Caco-2 (cell line): Measurements from ENCODE around the gene PARD3B. TPM values are rescaled to one million over a fixed set of nuclear protein-coding genes. Genes with fewer than 3 reads are reported as not detected.

Source experiments
- BruUV-seq: library from RNA; stranded (reverse); fragments of 400-500 nt; replicated peaks from 2 replicates; lab custom pipeline; 2021; lab: Mats Ljungman, UMichigan
- CTCF ChIA-PET: fragments of 300-600 bp; sonication (Branson Sonifier 250); formaldehyde crosslinking; loops from one replicate; lab custom pipeline; 2022; ENCODE audit warnings: antibody characterized with exemption; lab: Charles Lee
- POLR2A ChIA-PET: fragments of 300-600 bp; sonication (Branson Sonifier 250); formaldehyde crosslinking; loops from one replicate; lab custom pipeline; 2022; ENCODE audit warnings: antibody characterized with exemption; lab: Charles Lee
- DNase-seq, 2 experiments: peaks; one replicate each; pipeline versions ENCODE4 v3.0.0 to v3.0.0-alpha.2; 2020 to 2022
- H3K27me3 ChIP-seq: replicated peaks from 2 replicates; pipeline ENCODE4 v1.6.0; 2011; ENCODE audit warnings: low read length; ENCODE audit not compliant: control insufficient read depth, insufficient read depth
- H3K36me3 ChIP-seq: 2 replicates; pipeline ENCODE4 v1.5.1; 2011; ENCODE audit warnings: low read length; ENCODE audit not compliant: control insufficient read depth, insufficient read depth
- H3K4me1 ChIP-seq: fragments of 250-450 bp; sonication (Bioruptor Pico); 2 replicates; pipeline ENCODE4 v1.5.1; 2020; ENCODE audit warnings: mild to moderate bottlenecking
- H3K4me3 ChIP-seq: 2 replicates; pipeline ENCODE4 v1.5.1; 2011; ENCODE audit warnings: low read depth, mild to moderate bottlenecking, control low read depth, low read length
- H3K9me3 ChIP-seq: fragments of 250-450 bp; sonication (Bioruptor Pico); 2 replicates; pipeline ENCODE4 v1.5.1; 2020; ENCODE audit warnings: mild to moderate bottlenecking, moderate library complexity
- H3K27ac Mint-ChIP-seq: one replicate; pipeline ENCODE4 v1.8.0; 2022; ENCODE audit warnings: mixed read lengths; ENCODE audit not compliant: unreplicated experiment
- H3K27me3 Mint-ChIP-seq: one replicate; pipeline ENCODE4 v1.8.0; 2022; ENCODE audit warnings: mixed read lengths; ENCODE audit not compliant: insufficient read depth, unreplicated experiment
- H3K36me3 Mint-ChIP-seq: one replicate; pipeline ENCODE4 v1.8.0; 2022; ENCODE audit warnings: mild to moderate bottlenecking, mixed read lengths; ENCODE audit not compliant: insufficient read depth, unreplicated experiment
- H3K4me1 Mint-ChIP-seq: one replicate; pipeline ENCODE4 v1.8.0; 2022; ENCODE audit warnings: low read depth, mixed read lengths; ENCODE audit not compliant: unreplicated experiment
- H3K4me3 Mint-ChIP-seq: one replicate; pipeline ENCODE4 v1.8.0; 2022; ENCODE audit warnings: mild to moderate bottlenecking, moderate library complexity, mixed read lengths; ENCODE audit not compliant: unreplicated experiment
- H3K9me3 Mint-ChIP-seq: one replicate; pipeline ENCODE4 v1.8.0; 2022; ENCODE audit warnings: mixed read lengths; ENCODE audit not compliant: unreplicated experiment
- intact Hi-C: fragments of 100-400 bp; cut with micrococcal nuclease; formaldehyde crosslinking; loops from one replicate; pipeline ENCODE4 v1.10.0; 2022; ENCODE audit not compliant: unreplicated experiment
- total RNA-seq: library from RNA; stranded (reverse); gene quantifications from 2 replicates; pipeline ENCODE4 v1.2.3, GENCODE V29; 2022
- TF ChIP-seq, protein P1 (sequence below), 2 experiments: fragments of 200-600 bp in 1 of 2; IDR thresholded peaks; 1 replicate in 1 of 2; 2 replicates in 1 of 2; pipeline versions ENCODE4 v1.5.1 to v1.8.0; 2011 to 2022; ENCODE audit warnings: antibody characterized with exemption in 1 of 2, control low read depth in 1 of 2, inconsistent platforms in 1 of 2, low read depth in 1 of 2, low read length in 1 of 2, mild to moderate bottlenecking in 1 of 2, moderate library complexity in 1 of 2; ENCODE audit not compliant: insufficient read depth in 1 of 2, severe bottlenecking in 1 of 2, unreplicated experiment in 1 of 2

The PARD3B gene
- total RNA-seq, 1 experiment from 2014 or later: 68.9 TPM

DNA sequence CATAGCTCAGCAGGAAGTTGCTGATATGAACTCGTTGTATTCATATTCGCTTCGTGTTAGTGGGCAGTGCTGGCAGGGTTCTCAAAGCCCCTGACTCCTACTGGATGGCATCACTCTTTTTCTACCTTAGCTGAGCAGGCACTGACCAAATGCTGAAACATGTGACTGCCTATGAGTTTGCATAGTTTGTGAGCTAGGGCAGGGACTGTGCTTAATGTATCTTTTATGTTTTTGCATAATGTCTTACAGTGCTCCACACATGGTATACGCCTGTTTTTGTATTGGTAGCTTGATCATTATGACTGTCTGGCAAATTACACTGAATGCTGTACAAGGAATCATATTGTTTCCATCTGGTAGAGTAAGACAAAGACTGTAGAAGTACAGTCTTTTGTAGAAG, 305.3 kb downstream of the PARD3B start:
- Mint-ChIP-seq H3K4me1 (peaks cover 5% of the 10 kb centered on the region), H3K36me3 (peaks cover 7% of the 10 kb centered on the region), H3K27me3 (no peaks in the 10 kb centered on the region), H3K27ac (no peak overlapping the region), H3K9me3 (peaks cover 14% of the 10 kb centered on the region), H3K4me3 (no peak overlapping the region)
- Histone ChIP-seq H3K4me1 (no peaks in the 10 kb centered on the region; the same call in 1 of the 2 replicates), H3K9me3 (no peaks in the 10 kb centered on the region), H3K27me3 (no peaks in the 10 kb centered on the region), H3K4me3 (no peak overlapping the region), H3K36me3 (no peaks in the 10 kb centered on the region)
- ChIA-PET POLR2A (interaction anchor here (0.6 kb wide), 1 partner anchor 599 kb away, joined by 3 read pairs; no protein-coding TSS in a partner anchor), CTCF (no interaction called here)
- intact Hi-C loops: no loop called here
- no TSS peak for BruUV-seq
- DNase-seq: no peak
- TF ChIP-seq, protein P1, sequence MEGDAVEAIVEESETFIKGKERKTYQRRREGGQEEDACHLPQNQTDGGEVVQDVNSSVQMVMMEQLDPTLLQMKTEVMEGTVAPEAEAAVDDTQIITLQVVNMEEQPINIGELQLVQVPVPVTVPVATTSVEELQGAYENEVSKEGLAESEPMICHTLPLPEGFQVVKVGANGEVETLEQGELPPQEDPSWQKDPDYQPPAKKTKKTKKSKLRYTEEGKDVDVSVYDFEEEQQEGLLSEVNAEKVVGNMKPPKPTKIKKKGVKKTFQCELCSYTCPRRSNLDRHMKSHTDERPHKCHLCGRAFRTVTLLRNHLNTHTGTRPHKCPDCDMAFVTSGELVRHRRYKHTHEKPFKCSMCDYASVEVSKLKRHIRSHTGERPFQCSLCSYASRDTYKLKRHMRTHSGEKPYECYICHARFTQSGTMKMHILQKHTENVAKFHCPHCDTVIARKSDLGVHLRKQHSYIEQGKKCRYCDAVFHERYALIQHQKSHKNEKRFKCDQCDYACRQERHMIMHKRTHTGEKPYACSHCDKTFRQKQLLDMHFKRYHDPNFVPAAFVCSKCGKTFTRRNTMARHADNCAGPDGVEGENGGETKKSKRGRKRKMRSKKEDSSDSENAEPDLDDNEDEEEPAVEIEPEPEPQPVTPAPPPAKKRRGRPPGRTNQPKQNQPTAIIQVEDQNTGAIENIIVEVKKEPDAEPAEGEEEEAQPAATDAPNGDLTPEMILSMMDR (IDR thresholded peaks at IDR 0.05; ENCODE audit: insufficient read depth in 1 of 2, low read depth in 1 of 2, low read length in 1 of 2, severe bottlenecking in 1 of 2, unreplicated experiment in 1 of 2): no peak

DNA sequence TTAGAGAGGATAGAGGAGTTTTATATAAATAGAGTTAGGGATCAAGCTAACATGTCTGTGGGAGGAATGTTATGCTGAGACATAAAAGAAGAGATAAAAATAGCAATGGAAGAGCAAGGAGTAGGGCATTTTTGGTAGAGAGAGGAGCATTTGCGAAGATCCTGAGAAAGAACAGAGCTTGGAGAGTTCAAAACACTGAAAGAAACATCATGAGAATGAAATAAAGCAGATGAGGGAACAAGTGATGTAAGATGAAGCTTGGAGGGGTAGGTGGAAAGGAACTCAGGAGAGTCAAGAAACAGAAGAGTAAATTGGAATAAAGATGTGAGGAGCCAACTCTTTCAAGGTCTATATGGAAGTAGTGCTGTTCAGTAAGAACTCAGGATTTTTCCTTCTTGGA, 308.6 kb downstream of the PARD3B start:
- no peak overlapping the region for H3K27ac Mint-ChIP-seq
- peaks cover 7% of the 10 kb centered on the region for H3K36me3 Mint-ChIP-seq
- H3K27me3 Mint-ChIP-seq: no peaks in the 10 kb centered on the region
- H3K4me1 Mint-ChIP-seq: no peaks in the 10 kb centered on the region
- Histone ChIP-seq H3K4me1 (no peaks in the 10 kb centered on the region), H3K36me3 (no peaks in the 10 kb centered on the region), H3K27me3 (no peaks in the 10 kb centered on the region), H3K9me3 (no peaks in the 10 kb centered on the region; the same call in 1 of the 2 replicates), H3K4me3 (no peak overlapping the region)
- intact Hi-C loops: no loop called here
- H3K4me3 Mint-ChIP-seq: no peak overlapping the region
- ChIA-PET POLR2A (no interaction called here), CTCF (no interaction called here)
- no TSS peak for BruUV-seq
- H3K9me3 Mint-ChIP-seq: peaks cover 14% of the 10 kb centered on the region
- TF ChIP-seq, protein P1 (IDR thresholded peaks at IDR 0.05; ENCODE audit: insufficient read depth in 1 of 2, low read depth in 1 of 2, low read length in 1 of 2, severe bottlenecking in 1 of 2, unreplicated experiment in 1 of 2): no peak
- DNase-seq: no peak

DNA sequence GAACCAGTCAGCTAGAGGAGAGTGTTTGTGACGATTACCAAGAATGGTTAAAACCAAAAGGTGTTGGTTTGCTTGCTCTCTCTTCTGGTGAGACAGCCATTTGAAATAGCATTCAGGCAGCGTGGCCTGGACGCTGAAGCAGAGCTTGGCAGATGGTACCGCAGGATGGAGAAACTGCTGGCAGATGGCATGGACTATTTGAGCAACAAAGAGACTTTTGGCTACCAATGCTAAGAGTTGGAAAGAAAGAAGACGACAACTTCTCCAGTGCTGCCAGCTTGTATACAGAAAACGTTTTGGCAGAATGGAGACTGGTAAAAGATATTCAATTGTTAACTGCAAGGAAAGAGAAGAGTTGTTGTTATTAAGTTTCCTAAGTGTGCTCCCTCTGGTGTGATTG, 315.0 kb downstream of the PARD3B start:
- H3K4me3 ChIP-seq: no peak overlapping the region
- CTCF ChIA-PET: no interaction called here
- DNase-seq: no peak
- Mint-ChIP-seq H3K9me3 (peaks cover 8% of the 10 kb centered on the region), H3K4me3 (no peak overlapping the region), H3K27me3 (no peaks in the 10 kb centered on the region), H3K36me3 (peaks cover 22% of the 10 kb centered on the region), H3K4me1 (no peaks in the 10 kb centered on the region), H3K27ac (no peak overlapping the region)
- no peaks in the 10 kb centered on the region for H3K27me3 ChIP-seq
- H3K9me3 ChIP-seq: no peaks in the 10 kb centered on the region; the same call in 1 of the 2 replicates
- TF ChIP-seq, protein P1 (IDR thresholded peaks at IDR 0.05; ENCODE audit: insufficient read depth in 1 of 2, low read depth in 1 of 2, low read length in 1 of 2, severe bottlenecking in 1 of 2, unreplicated experiment in 1 of 2): no peak
- no TSS peak for BruUV-seq
- H3K36me3 ChIP-seq: no peaks in the 10 kb centered on the region
- POLR2A ChIA-PET: no interaction called here
- H3K4me1 ChIP-seq: no peaks in the 10 kb centered on the region
- intact Hi-C loops: no loop called here
